Liver (tissue), 9 donors: ENCODE results near the gene TOPAZ1. TPM values are rescaled to one million over a fixed set of nuclear protein-coding genes. Genes with fewer than 3 reads are reported as not detected.
A peak's percentile ranks its signal among the peaks of the same experiment; 100 is the strongest.

Source experiments
- DNase-seq: peaks from one replicate; pipeline ENCODE4 v3.0.0-alpha.2; 2017; ENCODE audit warnings: low spot score
- H3K27ac ChIP-seq, 2 donors: one replicate each; pipeline ENCODE4 v1.7.0; 2013; ENCODE audit warnings: inconsistent platforms in 2 of 2, low read length in 2 of 2, control low read depth in 1 of 2, low read depth in 1 of 2, mild to moderate bottlenecking in 1 of 2
- H3K27me3 ChIP-seq, 4 donors: one replicate each; pipeline versions ENCODE4 v1.6.1 to v1.7.0; 2013; ENCODE audit warnings: low read length in 3 of 4, inconsistent platforms in 1 of 4, mild to moderate bottlenecking in 1 of 4, moderate library complexity in 1 of 4; ENCODE audit not compliant: control insufficient read depth in 4 of 4, insufficient read depth in 4 of 4
- H3K36me3 ChIP-seq, 4 donors: one replicate each; pipeline versions ENCODE4 v1.6.1 to v1.7.0; 2013; ENCODE audit warnings: low read length in 3 of 4, mild to moderate bottlenecking in 3 of 4, low read depth in 1 of 4, moderate library complexity in 1 of 4; ENCODE audit not compliant: control insufficient read depth in 4 of 4, insufficient read depth in 3 of 4
- H3K4me1 ChIP-seq, 4 donors: one replicate each; pipeline versions ENCODE4 v1.6.1 to v1.7.0; 2013; ENCODE audit warnings: low read length in 3 of 4, mild to moderate bottlenecking in 3 of 4, moderate library complexity in 1 of 4; ENCODE audit not compliant: control insufficient read depth in 4 of 4, insufficient read depth in 4 of 4
- H3K4me3 ChIP-seq, 3 donors: one replicate each; pipeline versions ENCODE4 v1.6.1 to v1.7.0; 2013; ENCODE audit warnings: low read length in 3 of 3, control low read depth in 1 of 3, low read depth in 1 of 3, mild to moderate bottlenecking in 1 of 3
- H3K9ac ChIP-seq, 2 donors: one replicate each; pipeline ENCODE4 v1.7.0; 2013; ENCODE audit warnings: low read length in 2 of 2, mild to moderate bottlenecking in 2 of 2, moderate library complexity in 2 of 2, control low read depth in 1 of 2, low read depth in 1 of 2
- H3K9me3 ChIP-seq, 4 donors: one replicate each; pipeline versions ENCODE4 v1.6.1 to v1.7.0; 2013; ENCODE audit warnings: low read length in 3 of 4; ENCODE audit not compliant: control insufficient read depth in 4 of 4
- EGR1 ChIP-seq, 2 donors: IDR thresholded peaks; 2 replicates each; pipeline ENCODE4 v1.6.1; 2016 to 2018; ENCODE audit warnings: antibody characterized with exemption in 2 of 2, low read depth in 2 of 2
- FOXA1 ChIP-seq: IDR thresholded peaks from 2 replicates; pipeline ENCODE4 v1.6.1; 2016; ENCODE audit warnings: antibody characterized with exemption
- FOXA2 ChIP-seq: IDR thresholded peaks from 2 replicates; pipeline ENCODE4 v1.6.1; 2016; ENCODE audit warnings: antibody characterized with exemption
- GABPA ChIP-seq, 2 donors: IDR thresholded peaks in 1 of 2; conservative IDR thresholded peaks in 1 of 2; 2 replicates each; pipeline ENCODE4 v1.6.1; 2016; ENCODE audit warnings: antibody characterized with exemption in 2 of 2, mild to moderate bottlenecking in 1 of 2, moderate library complexity in 1 of 2
- HNF4A ChIP-seq, 2 donors: conservative IDR thresholded peaks; 2 replicates each; pipeline ENCODE4 v1.6.1; 2016; ENCODE audit warnings: antibody characterized with exemption in 2 of 2, mild to moderate bottlenecking in 2 of 2
- HNF4G ChIP-seq: IDR thresholded peaks from 2 replicates; pipeline ENCODE4 v1.6.1; 2016; ENCODE audit warnings: antibody characterized with exemption
- JUND ChIP-seq, 2 donors: IDR thresholded peaks; 2 replicates each; pipeline ENCODE4 v1.6.1; 2016; ENCODE audit warnings: antibody characterized with exemption in 2 of 2
- NR2F2 ChIP-seq: IDR thresholded peaks from 2 replicates; pipeline ENCODE4 v1.6.1; 2016; ENCODE audit warnings: antibody characterized with exemption
- RAD21 ChIP-seq, 2 donors: IDR thresholded peaks; 2 replicates each; pipeline ENCODE4 v1.6.1; 2016; ENCODE audit warnings: antibody characterized with exemption in 2 of 2, mild to moderate bottlenecking in 2 of 2
- RXRA ChIP-seq, 2 donors: IDR thresholded peaks; 2 replicates each; pipeline ENCODE4 v1.6.1; 2017 to 2018; ENCODE audit warnings: antibody characterized with exemption in 2 of 2, mild to moderate bottlenecking in 1 of 2
- SP1 ChIP-seq: IDR thresholded peaks from 2 replicates; pipeline ENCODE4 v1.6.1; 2018; ENCODE audit warnings: antibody characterized with exemption, mild to moderate bottlenecking
- TAF1 ChIP-seq: conservative IDR thresholded peaks from 2 replicates; pipeline ENCODE4 v1.6.1; 2016; ENCODE audit warnings: antibody characterized with exemption, mild to moderate bottlenecking
- YY1 ChIP-seq: IDR thresholded peaks from 2 replicates; pipeline ENCODE4 v1.6.1; 2016; ENCODE audit warnings: antibody characterized with exemption, mild to moderate bottlenecking
- ZBTB33 ChIP-seq: IDR thresholded peaks from 2 replicates; pipeline ENCODE4 v1.6.1; 2016; ENCODE audit warnings: antibody characterized with exemption
- WGBS: extraction: QIAGEN DNeasy Blood & Tissue Kit; methylation state at CpG from one replicate; pipeline ENCODE4 v1.1.7; 2013; 5-methylcytosine and 5-hydroxymethylcytosine counted together
- polyA plus RNA-seq, 2 donors: library from polyadenylated mRNA; stranded (reverse) in 1 of 2; unstranded in 1 of 2; fragments of 200-250 nt in 1 of 2; fragments of >200 nt in 1 of 2; fragmentation: Nextera tagmentation in 1 of 2; extraction: Ambion mirVana in 1 of 2; gene quantifications; one replicate each; pipeline versions ENCODE4 v1.2.1 to v1.2.3, GENCODE V29; 2013 to 2015
- total RNA-seq, 2 donors: library from RNA; depleted of rRNA; stranded (reverse); fragments of >200 nt; gene quantifications; one replicate each; pipeline ENCODE4 v1.2.3, GENCODE V29; 2014
- TF ChIP-seq, protein P1 (sequence below): fragments of 150-350 bp; IDR thresholded peaks from 2 replicates; pipeline ENCODE4 v1.5.1; 2017; ENCODE audit warnings: improper control_type of control experiment, low read depth, low read length; ENCODE audit not compliant: missing input control
- TF ChIP-seq, protein P2 (sequence below): IDR thresholded peaks from 2 replicates; pipeline ENCODE4 v1.6.1; 2016; ENCODE audit warnings: antibody characterized with exemption, mild to moderate bottlenecking
- TF ChIP-seq, protein P3 (sequence below): IDR thresholded peaks from 2 replicates; pipeline ENCODE4 v1.6.1; 2016; ENCODE audit warnings: antibody characterized with exemption
- TF ChIP-seq, protein P4 (sequence below): IDR thresholded peaks from 2 replicates; pipeline ENCODE4 v1.6.1; 2016; ENCODE audit warnings: antibody characterized with exemption
- donor health status: healthy.
- donor health status: healthy.
- donor health status: healthy.
- donor health status: healthy.
- donor health status: healthy.

The TOPAZ1 gene
- total and polyA plus RNA-seq, 4 donors, result not detected

DNA sequence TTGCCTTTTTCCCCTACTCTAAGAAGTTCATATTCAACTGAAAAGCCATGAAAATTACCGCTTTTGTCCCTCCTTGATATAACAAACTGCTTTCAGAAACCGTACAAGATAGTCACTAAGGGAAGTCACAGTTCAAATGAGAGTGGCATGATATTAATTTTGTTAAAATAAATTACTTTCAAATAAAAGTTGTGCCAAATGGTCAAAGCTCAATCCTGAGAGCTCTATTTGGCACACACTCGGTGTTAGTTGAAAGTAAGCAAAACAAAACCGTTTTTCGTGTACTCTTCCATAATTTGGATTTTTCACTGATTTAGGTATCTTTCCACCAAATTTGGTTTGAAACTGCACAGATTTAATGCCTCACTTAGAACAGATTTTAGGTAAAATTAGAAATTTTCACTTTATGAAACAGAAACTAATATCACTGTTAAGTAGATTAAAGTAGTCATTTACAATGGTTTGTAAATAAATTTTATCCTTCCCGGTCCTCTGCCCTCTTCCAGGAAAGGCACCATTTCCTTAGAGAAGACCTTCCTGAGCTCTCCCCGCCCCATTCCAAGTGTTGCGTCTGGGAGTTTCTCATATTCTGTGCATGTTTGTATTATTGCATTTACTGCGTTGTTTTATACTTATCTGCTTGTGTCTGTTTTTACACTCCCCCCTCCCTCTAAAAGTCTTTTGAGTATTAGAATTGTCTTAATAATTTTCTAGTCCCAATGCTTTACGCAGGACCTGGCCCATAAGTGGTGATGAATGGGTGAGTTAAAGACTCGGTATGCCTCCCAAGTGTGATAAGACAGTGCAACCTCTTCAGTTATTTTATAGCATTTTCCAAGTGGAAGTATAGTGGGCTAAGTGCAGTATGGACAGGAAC, 97.7 kb downstream of the TOPAZ1 start:
- Histone ChIP-seq H3K4me1 (peaks cover 2 to 25% (median 16%) of the 10 kb centered on the region in 4 donors), H3K27me3 (no peaks in the 10 kb centered on the region), H3K36me3 (no peaks in the 10 kb centered on the region), H3K4me3 (peak overlapping the region; percentile 65 to 98 (median 95)), H3K9me3 (no peaks in the 10 kb centered on the region), H3K27ac (peak overlapping the region; percentile 98 to 99), H3K9ac (peak overlapping the region; percentile 97 to 99)
- no peak for DNase-seq
- TF ChIP-seq, protein P1, sequence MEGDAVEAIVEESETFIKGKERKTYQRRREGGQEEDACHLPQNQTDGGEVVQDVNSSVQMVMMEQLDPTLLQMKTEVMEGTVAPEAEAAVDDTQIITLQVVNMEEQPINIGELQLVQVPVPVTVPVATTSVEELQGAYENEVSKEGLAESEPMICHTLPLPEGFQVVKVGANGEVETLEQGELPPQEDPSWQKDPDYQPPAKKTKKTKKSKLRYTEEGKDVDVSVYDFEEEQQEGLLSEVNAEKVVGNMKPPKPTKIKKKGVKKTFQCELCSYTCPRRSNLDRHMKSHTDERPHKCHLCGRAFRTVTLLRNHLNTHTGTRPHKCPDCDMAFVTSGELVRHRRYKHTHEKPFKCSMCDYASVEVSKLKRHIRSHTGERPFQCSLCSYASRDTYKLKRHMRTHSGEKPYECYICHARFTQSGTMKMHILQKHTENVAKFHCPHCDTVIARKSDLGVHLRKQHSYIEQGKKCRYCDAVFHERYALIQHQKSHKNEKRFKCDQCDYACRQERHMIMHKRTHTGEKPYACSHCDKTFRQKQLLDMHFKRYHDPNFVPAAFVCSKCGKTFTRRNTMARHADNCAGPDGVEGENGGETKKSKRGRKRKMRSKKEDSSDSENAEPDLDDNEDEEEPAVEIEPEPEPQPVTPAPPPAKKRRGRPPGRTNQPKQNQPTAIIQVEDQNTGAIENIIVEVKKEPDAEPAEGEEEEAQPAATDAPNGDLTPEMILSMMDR, result no peak
- TF ChIP-seq JUND (IDR thresholded peaks at IDR 0.05) (no peak), FOXA1 (no peak), HNF4G (no peak), ZBTB33 (peak; percentile 25), GABPA (IDR thresholded peaks at IDR 0.05 in 1 of 2, conservative IDR thresholded peaks at IDR 0.05 in 1 of 2) (no peak), YY1 (peak; percentile 28), HNF4A (conservative IDR thresholded peaks at IDR 0.05) (no peak), RAD21 (IDR thresholded peaks at IDR 0.05) (no peak), SP1 (no peak), TAF1 (no peak), NR2F2 (no peak), FOXA2 (no peak), RXRA (IDR thresholded peaks at IDR 0.05) (no peak), EGR1 (IDR thresholded peaks at IDR 0.05; ENCODE audit: low read depth in 2 of 2) (no peak)
- TF ChIP-seq, protein P2, sequence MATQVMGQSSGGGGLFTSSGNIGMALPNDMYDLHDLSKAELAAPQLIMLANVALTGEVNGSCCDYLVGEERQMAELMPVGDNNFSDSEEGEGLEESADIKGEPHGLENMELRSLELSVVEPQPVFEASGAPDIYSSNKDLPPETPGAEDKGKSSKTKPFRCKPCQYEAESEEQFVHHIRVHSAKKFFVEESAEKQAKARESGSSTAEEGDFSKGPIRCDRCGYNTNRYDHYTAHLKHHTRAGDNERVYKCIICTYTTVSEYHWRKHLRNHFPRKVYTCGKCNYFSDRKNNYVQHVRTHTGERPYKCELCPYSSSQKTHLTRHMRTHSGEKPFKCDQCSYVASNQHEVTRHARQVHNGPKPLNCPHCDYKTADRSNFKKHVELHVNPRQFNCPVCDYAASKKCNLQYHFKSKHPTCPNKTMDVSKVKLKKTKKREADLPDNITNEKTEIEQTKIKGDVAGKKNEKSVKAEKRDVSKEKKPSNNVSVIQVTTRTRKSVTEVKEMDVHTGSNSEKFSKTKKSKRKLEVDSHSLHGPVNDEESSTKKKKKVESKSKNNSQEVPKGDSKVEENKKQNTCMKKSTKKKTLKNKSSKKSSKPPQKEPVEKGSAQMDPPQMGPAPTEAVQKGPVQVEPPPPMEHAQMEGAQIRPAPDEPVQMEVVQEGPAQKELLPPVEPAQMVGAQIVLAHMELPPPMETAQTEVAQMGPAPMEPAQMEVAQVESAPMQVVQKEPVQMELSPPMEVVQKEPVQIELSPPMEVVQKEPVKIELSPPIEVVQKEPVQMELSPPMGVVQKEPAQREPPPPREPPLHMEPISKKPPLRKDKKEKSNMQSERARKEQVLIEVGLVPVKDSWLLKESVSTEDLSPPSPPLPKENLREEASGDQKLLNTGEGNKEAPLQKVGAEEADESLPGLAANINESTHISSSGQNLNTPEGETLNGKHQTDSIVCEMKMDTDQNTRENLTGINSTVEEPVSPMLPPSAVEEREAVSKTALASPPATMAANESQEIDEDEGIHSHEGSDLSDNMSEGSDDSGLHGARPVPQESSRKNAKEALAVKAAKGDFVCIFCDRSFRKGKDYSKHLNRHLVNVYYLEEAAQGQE, result no peak
- TF ChIP-seq, protein P3, sequence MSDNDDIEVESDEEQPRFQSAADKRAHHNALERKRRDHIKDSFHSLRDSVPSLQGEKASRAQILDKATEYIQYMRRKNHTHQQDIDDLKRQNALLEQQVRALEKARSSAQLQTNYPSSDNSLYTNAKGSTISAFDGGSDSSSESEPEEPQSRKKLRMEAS, result peak; percentile 34
- TF ChIP-seq, protein P4, sequence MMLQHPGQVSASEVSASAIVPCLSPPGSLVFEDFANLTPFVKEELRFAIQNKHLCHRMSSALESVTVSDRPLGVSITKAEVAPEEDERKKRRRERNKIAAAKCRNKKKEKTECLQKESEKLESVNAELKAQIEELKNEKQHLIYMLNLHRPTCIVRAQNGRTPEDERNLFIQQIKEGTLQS, result no peak
- WGBS, result 10% methylated on average over 11 of the region's 11 CpGs
